Measurements from ENCODE around the gene PSMB8.

- TF ChIP-seq GATA1 (IDR thresholded peaks at IDR 0.05; ENCODE audit: low read depth, low read length) (no peak), POLR2A (IDR thresholded peaks at IDR 0.05; ENCODE audit: low read length) (no peak)
These were observed 1.1 kb upstream of the PSMB8 start for GRCh38 chr6:32844839-32845383.

Data from erythroblast (primary cell).